H1 (cell line): Measurements from ENCODE around the gene PLPPR1.

Source experiments
- ASH2L ChIP-seq: fragments of 200-600, 300-600 bp; sonication (generic); IDR thresholded peaks from one replicate; pipeline ENCODE4 v1.7.1; 2017; ENCODE audit warnings: low read length
- BCL11A ChIP-seq, 2 experiments: IDR thresholded peaks; one replicate each; pipeline ENCODE4 v1.6.1; 2011; ENCODE audit warnings: low read depth in 2 of 2, low read length in 2 of 2, mild to moderate bottlenecking in 2 of 2
- EP300 ChIP-seq, 2 experiments: IDR thresholded peaks; 1 replicate in 1 of 2; 2 replicates in 1 of 2; pipeline ENCODE4 v1.6.1; 2011 to 2012; ENCODE audit warnings: low read depth in 2 of 2, low read length in 2 of 2, mild to moderate bottlenecking in 2 of 2, borderline replicate concordance in 1 of 2, inconsistent platforms in 1 of 2, moderate library complexity in 1 of 2
- RBBP5 ChIP-seq: IDR thresholded peaks from 2 replicates; pipeline ENCODE4 v1.7.1; 2012; ENCODE audit warnings: low read depth, mild to moderate bottlenecking, inconsistent platforms, low read length, moderate library complexity, borderline replicate concordance
- TAF1 ChIP-seq: IDR thresholded peaks from 2 replicates; pipeline ENCODE4 v1.6.1; 2011; ENCODE audit warnings: mild to moderate bottlenecking, low read depth, low read length

GRCh38 chr9:101018467-101018866 lies 10.1 kb upstream of the PLPPR1 start:
- no peak for TF ChIP-seq ASH2L
- no peak for TF ChIP-seq EP300 (IDR thresholded peaks at IDR 0.05; ENCODE audit: borderline replicate concordance in 1 of 2, low read depth in 2 of 2, low read length in 2 of 2)
- no peak for TF ChIP-seq TAF1
- TF ChIP-seq RBBP5 = no peak
- no peak for TF ChIP-seq BCL11A (IDR thresholded peaks at IDR 0.05; ENCODE audit: low read depth in 2 of 2, low read length in 2 of 2)
